KMS-11 (cell line): ENCODE data around the gene DRC3.

Source experiments
- H2AFZ ChIP-seq: fragments of 200-600 bp; sonication (generic); 2 replicates; pipeline ENCODE4 v1.6.1; 2016; ENCODE audit warnings: antibody characterized with exemption, mixed run types, low read depth
- H3K27ac ChIP-seq: fragments of 200-600 bp; sonication (generic); 2 replicates; pipeline ENCODE4 v1.6.1; 2016; ENCODE audit warnings: mild to moderate bottlenecking, mixed run types
- H3K27me3 ChIP-seq: fragments of 200-600 bp; sonication (generic); 2 replicates; pipeline ENCODE4 v1.6.1; 2017; ENCODE audit warnings: mild to moderate bottlenecking, low read depth, mixed run types, moderate library complexity; ENCODE audit not compliant: insufficient read depth
- H3K36me3 ChIP-seq: fragments of 200-600 bp; sonication (generic); 2 replicates; pipeline ENCODE4 v1.6.1; 2017; ENCODE audit warnings: mild to moderate bottlenecking, mixed run types; ENCODE audit not compliant: insufficient read depth
- H3K4me1 ChIP-seq: fragments of 200-600 bp; sonication (generic); 2 replicates; pipeline ENCODE4 v1.6.1; 2016; ENCODE audit warnings: mild to moderate bottlenecking, low read depth, mixed run types; ENCODE audit not compliant: poor library complexity, severe bottlenecking
- H3K4me2 ChIP-seq: fragments of 200-600 bp; sonication (generic); 2 replicates; pipeline ENCODE4 v1.7.0; 2016; ENCODE audit warnings: mild to moderate bottlenecking, mixed run types
- H3K4me3 ChIP-seq: fragments of 200-600 bp; sonication (generic); IDR thresholded peaks from 2 replicates; pipeline ENCODE4 v1.6.1; 2017; ENCODE audit warnings: low read depth, low read length, mixed read lengths; ENCODE audit not compliant: insufficient read depth
- H3K79me2 ChIP-seq: fragments of 200-600 bp; sonication (generic); 2 replicates; pipeline ENCODE4 v1.6.1; 2016; ENCODE audit warnings: low read depth, mixed run types; ENCODE audit not compliant: insufficient read depth
- H3K9ac ChIP-seq: fragments of 200-600 bp; sonication (generic); 2 replicates; pipeline ENCODE4 v1.6.1; 2016; ENCODE audit warnings: mild to moderate bottlenecking, mixed run types
- H4K20me1 ChIP-seq: fragments of 200-600 bp; sonication (generic); 2 replicates; pipeline ENCODE4 v1.6.1; 2016; ENCODE audit warnings: mild to moderate bottlenecking, mixed run types; ENCODE audit not compliant: insufficient read depth
- CTCF ChIP-seq: fragments of 200-600 bp; sonication (generic); conservative IDR thresholded peaks from 2 replicates; pipeline ENCODE4 v1.6.1; 2017; ENCODE audit warnings: low read depth, mild to moderate bottlenecking, antibody characterized with exemption, low read length, moderate library complexity, mixed read lengths

The DRC3 gene

GRCh38 chr17:17931159-17931558, 41.5 kb upstream of the DRC3 start:
- Histone ChIP-seq H3K4me2 (no peak overlapping the region), H3K9ac (no peak overlapping the region), H3K27ac (no peak overlapping the region), H3K79me2 (no peaks in the 10 kb centered on the region), H4K20me1 (no peaks in the 10 kb centered on the region), H2AFZ (no peak overlapping the region), H3K4me3 (no peak overlapping the region), H3K4me1 (peaks cover 39% of the 10 kb centered on the region), H3K27me3 (no peaks in the 10 kb centered on the region), H3K36me3 (no peaks in the 10 kb centered on the region)
- TF ChIP-seq CTCF: no peak

GRCh38 chr17:17933775-17934174, 38.9 kb upstream of the DRC3 start:
- H3K9ac ChIP-seq: no peak overlapping the region
- H3K4me2 ChIP-seq: no peak overlapping the region
- no peak for TF ChIP-seq CTCF
- no peak overlapping the region for H2AFZ ChIP-seq
- H4K20me1 ChIP-seq: no peaks in the 10 kb centered on the region
- H3K79me2 ChIP-seq: no peaks in the 10 kb centered on the region
- H3K27ac ChIP-seq: no peak overlapping the region
- no peak overlapping the region for H3K4me3 ChIP-seq
- H3K36me3 ChIP-seq: no peaks in the 10 kb centered on the region
- H3K27me3 ChIP-seq: no peaks in the 10 kb centered on the region
- H3K4me1 ChIP-seq: peaks cover 38% of the 10 kb centered on the region

GRCh38 chr17:17934214-17934613, 38.4 kb upstream of the DRC3 start:
- no peaks in the 10 kb centered on the region for H3K79me2 ChIP-seq
- H3K4me3 ChIP-seq: no peak overlapping the region
- H4K20me1 ChIP-seq: no peaks in the 10 kb centered on the region
- no peak overlapping the region for H3K4me2 ChIP-seq
- H3K36me3 ChIP-seq: no peaks in the 10 kb centered on the region
- peaks cover 43% of the 10 kb centered on the region for H3K4me1 ChIP-seq
- H3K27ac ChIP-seq: no peak overlapping the region
- no peak for TF ChIP-seq CTCF
- H3K27me3 ChIP-seq: no peaks in the 10 kb centered on the region
- no peak overlapping the region for H2AFZ ChIP-seq
- no peak overlapping the region for H3K9ac ChIP-seq

DNA sequence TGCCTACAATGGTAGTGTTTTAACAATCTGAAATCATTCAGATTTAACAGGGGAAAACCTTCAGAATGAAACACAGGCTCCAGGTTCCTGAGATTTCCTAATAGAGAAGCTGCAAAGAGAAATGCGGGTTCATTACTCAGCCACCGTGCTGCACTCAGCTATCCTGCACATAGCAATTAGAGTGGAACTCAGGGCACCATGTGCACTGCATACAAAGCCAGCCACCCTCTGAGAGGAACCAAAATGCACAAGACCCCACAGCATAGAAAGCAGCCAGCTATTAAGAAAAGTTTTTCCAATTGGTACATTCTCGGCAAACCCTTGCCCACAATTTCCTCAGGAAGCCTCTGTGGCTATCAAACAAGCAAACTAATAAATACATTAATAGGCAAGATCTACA, 37.9 kb upstream of the DRC3 start:
- Histone ChIP-seq H4K20me1 (no peaks in the 10 kb centered on the region), H2AFZ (no peak overlapping the region), H3K4me1 (peaks cover 48% of the 10 kb centered on the region), H3K36me3 (no peaks in the 10 kb centered on the region), H3K4me2 (no peak overlapping the region), H3K4me3 (no peak overlapping the region), H3K27me3 (no peaks in the 10 kb centered on the region), H3K9ac (no peak overlapping the region), H3K27ac (no peak overlapping the region), H3K79me2 (no peaks in the 10 kb centered on the region)
- TF ChIP-seq CTCF: no peak
